Stimulated activated CD8-positive, alpha-beta memory T cell treated with anti-CD3 and anti-CD28 coated beads, Interleukin-15, amount 100 ng/mL, for 24 hours (primary cell): ENCODE results near the gene DTNB.
A peak's percentile ranks its signal among the peaks of the same experiment; 100 is the strongest.

Experiments
- DNase-seq: peaks from one replicate; pipeline ENCODE4 v3.0.0-alpha.2; 2020; ENCODE audit warnings: low read depth

The DTNB gene

DNA sequence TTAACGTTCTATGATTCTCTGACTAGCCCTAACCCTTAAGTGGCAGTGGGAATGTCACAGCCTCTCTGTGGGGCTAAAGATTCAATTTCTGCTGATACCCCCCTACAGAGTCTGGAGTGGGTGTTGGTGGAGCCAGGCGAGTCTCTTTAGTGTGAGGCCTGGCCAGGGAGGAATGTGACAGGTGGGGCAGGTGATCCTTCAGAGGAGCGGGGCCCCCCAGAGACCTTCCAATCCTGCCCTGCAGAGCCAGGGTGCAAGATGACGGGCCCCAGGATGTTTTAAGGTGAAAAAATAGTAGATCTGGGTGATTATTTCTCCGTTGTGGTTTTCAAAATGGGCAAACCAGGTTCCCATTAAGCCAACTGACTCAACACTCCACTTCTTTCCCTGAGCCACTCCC is 303.5 kb downstream of the DTNB start:
- no peak for DNase-seq

DNA sequence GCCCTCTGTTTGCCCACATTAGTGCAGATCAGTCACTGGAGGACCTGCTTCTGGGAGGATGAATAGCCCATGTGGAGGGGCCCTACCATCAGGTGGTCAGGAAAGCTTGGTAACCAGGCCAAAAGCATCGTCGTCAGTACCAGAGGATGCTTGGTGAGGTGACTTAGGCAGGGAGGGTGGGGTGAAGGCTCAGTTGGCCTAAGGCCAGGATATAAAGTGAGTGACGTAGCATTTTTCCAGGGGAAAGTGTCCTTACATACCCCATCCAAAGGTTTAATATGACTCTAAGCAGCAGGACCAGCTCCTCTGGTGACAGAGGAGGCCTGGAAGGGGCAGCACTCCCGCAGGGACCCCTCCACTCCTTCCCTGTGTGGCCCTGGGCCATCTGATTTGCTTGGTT is 303.9 kb downstream of the DTNB start:
- DNase-seq: no peak

DNA sequence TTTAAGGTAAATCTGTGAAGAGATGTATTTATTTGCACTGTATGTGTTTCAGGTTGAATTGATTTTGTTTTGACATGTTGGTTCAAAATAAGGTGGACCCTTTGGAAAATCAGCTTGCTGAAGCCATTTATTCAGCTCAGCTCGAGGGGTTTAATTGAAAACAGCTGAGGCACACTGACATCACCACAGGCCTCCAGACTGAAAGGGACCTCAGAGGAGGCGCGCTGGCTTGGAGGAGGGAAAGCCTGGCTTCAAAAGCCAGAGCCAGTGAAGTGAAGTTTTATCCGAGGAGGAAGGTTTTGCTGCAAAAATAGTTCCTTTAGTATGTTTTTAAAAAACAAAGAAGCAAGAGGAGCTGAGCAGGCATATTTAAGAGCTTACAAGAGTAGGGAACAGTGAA is 304.7 kb downstream of the DTNB start:
- DNase-seq: no peak

DNA sequence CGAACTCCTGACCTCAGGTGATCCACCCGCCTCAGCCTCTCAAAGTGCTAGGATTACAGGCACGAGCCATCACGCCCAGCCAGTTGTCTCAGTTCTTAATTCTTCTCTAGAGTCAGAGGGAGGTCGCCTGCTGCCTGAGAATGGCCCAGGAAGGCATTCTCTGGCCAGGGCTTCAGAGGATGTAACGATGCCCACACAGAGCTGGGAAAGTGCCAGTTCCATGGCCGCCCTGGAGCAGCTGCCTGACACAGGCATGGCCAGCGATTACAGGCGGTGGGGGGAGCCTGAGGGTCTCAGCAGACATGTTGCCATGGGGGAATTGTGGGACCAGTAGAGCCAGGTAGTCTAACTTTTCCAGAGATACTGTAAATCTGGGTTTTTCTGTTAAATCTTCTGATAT is 306.1 kb downstream of the DTNB start:
- no peak for DNase-seq

DNA sequence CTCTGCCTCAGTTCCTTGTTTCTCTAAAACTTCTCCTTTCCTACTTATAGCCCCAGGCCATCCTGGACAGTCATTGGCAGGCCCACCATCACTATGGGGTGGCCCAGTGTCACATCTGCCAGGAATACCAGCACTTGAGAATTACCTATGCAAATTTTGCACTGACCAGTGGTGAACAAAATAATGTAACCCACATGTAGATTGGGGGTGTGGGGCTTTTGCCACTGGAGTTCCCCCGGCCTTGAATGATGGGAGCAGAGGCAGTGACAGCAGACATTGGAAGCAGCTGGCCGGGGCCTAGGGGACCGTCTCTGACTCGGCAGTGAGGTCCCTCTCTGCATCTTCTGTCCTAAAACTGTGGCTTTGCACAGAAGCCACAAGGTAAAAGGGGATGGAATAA is 306.7 kb downstream of the DTNB start:
- no peak for DNase-seq

DNA sequence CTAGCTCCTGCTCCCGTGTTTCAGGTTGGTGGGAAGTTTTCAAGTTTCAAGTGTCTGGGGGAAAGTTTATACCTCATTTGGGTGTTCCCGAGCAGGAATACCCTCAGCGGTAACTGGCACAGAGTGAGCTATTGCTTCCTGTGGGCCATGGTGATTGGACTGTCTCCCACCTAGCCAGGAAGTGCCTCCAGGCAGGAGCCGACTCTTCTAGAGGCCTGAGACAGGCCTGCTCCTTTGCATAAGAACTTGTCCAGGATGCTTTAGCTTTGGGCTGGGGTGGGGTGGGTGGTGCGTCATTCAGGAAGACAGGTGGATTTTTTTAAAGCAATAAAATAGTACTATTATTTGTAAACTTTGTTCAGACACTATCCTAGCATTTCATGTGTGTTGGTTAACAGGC is 308.1 kb downstream of the DTNB start:
- DNase-seq: no peak

DNA sequence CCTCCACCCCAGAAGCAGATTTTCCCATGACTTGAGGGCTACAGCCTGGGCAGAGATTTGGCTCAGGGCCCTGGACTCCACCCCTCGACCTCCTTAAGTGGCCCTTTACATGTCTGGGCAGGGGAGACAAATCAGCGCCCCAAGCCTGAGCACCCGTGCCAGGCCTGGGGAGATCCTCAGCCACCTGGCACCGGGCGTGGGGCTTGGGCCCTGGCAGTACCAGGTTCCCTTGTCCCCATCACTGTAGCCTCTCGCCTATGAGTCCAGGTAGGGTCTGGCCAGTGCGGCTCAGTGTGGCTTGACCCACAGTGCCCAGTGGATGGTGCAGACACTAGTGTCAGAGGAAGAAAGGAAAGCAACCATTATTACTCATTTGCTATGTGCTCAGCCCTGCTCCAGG is 309.6 kb downstream of the DTNB start:
- no peak for DNase-seq

DNA sequence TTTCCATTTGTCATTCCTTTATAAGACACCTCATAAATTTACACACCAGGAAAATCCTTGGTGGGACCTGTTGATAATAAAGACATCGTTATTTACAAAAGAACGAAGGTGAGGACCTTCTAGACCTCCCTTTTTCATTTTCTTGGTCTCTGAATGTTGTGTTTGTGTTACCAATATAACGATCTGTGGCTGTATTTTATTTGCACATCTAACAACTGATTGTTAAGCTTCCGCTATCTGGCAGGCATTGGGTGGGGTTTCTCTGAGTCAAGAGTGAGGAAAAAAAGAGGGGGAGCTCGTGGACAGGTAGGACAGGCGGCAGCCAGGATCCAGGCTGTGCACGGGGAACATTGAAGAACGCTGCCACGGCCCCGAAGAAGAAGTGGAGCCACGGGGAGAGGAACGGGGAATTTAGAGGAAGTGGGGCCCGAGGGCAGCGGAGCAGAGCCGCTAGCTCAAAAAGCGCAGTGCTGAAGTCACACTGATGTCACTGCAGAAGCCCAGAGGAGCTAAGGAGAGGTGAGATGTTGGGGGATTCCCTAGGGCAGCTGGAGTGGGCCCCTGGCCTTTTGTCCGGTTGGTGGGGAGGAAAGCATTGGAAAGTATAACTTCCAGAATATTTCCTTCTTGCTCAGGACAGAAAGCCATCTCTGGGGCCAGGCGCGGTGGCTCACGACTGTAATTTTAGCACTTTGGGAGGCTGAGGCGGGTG is 310.8 kb downstream of the DTNB start:
- no peak for DNase-seq

DNA sequence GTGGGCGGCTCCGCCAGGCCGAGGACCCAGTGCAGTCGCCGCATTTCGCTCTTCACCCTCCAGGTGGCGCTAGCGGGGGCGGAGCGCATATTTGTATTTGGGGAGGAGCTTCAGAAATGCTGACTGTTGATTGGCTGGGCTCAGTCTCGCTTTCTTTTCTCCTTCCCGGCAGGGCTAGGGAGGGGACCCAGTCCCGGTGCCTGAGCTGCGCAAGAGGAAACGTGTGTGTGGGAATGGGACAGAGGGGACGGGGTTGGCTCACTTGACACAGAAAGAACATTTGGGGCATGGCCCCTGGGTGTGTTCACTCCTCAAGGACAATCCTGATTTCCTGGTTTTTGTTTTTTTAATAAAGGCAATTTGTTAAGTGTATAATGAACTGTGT is 311.3 kb downstream of the DTNB start:
- peak; percentile 94 for DNase-seq

DNA sequence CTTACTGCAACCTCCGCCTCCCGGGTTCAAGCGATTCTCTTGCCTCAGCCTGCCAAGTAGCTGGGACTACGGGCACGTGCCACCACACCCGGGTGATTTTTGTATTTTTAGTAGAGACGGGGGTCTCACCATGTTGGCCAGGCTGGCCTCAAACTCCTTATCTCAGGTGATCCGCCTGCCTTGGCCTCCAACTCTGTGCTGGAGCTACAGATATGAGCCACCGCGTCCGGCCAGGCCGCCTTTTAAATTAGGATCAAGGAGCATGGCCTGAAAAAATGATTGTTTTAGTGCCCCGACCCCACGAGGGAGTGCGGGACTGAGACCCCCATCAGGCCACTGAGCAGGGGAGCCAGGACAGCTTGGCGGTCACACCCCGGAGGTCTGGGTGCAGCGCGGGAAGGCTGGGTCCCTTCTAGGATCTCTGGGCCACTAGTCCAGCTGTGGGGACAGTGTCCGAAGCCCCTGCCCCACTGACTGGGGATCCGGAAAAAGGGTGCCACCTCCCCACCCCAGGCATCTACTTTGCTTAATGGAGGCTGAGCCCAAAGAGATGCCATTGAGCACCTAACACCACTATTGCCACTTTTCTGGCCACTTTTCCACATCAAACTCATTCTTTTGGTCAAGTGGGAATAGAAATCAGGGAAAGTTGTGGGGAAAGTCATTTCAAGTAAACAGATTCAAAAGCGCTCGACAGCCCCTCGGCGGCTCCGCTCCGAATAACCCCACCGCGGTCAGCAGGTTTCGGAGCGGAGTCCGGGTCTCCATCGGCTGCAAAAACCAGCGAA is 311.9 kb downstream of the DTNB start:
- DNase-seq: no peak

DNA sequence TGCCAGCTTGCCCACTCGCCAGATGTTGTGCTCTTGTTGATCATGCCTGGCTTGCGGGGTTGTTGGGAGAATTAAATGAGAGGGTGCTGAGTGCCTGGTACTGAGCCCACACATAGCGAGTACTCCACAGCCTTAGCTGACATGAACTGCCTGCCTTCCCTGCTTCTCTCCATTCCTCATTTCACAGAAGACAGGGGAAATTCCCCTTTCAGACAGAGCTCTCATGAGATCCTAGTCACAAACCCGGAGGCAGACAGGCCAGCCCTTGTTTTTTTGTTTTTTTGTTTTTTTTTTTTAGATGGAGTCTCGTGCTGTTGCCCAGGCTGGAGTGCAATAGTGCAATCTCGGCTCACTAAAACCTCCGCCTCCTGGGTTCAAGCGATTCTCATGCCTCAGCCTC is 314.5 kb downstream of the DTNB start:
- DNase-seq: no peak

DNA sequence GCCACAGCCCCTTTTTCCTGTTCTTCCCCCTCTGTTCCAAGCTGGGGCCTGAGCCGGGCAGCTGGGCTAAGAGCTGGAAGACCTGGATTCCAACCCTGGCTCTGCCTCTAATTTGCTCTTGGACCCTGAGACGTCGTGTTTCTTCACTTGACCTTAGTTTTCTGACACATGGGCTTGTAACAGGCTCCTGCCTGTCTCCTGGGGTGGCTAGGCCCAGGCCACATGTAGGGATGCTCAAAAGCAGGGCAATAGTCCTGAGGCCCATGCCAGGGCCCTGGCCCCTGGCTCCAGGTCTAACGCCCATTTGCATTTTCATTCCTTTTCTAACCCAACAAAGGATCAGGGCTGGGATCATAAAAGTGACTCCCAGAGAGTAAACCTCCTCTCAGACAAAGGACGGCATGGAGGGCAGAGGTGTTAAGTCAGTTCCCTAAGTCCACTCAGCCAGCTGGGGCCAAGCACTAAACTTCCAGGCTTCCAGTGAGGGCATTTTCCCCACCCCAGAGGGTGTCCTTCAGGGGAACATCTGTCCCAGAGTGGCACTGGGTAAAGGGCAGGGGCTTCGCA is 315.0 kb downstream of the DTNB start:
- no peak for DNase-seq

DNA sequence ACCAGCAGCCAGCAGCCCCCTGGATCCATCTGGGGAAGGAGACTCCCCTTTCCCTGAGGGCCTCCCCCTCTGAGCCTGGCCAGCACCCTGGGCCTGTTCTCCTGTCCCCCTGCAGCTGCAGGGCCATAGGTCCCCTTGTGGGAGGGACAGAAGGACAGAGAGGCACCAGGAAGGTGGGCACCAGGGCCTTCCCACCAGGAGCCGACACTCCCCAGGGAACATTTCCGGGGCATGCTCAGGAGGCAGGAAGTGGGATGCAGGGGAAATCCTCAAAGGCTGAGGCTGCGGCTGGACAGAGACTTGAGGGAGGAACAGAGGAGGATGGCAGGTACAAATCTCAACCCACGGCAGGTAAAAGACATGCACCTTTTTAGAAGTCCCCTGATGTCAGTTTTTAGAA is 317.3 kb downstream of the DTNB start:
- DNase-seq: no peak

DNA sequence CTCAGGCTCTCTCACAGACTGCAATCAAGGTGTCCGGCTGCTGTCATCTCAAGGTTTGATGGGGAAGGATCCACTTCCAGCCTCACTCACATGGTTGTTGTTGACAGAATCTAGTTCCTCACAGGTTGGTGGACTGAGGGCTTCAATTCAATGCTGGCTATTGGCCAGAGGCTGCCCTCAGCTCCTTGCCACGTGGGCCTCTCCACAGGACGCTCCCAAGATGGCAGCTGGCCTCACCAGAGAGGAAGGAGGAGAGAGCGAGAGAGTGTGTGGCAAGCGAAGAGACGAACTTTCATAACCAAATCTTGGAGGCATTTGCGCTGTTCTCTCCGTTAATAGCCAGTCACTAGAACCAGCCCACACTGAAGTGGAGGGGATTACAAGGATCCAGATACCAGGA is 318.1 kb downstream of the DTNB start:
- DNase-seq: no peak

DNA sequence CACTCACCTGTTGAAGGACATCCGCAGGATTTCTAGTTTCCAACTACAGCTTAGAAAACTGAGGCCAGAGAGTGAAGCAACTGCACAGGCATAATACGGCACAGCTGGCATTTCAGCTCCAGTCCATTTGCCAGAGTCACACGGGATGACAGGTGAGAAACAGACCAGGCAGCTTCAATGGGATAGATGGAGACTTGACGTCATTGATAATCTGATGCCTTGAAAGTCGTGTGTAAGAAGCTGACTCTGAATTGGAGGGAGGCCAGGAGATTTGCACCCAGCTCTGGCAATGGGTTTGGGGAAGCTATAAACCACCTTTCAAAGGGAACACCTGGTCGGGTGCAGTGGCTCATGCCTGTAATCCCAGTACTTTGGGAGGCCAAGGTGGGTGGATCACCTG is 319.3 kb downstream of the DTNB start:
- DNase-seq: no peak

DNA sequence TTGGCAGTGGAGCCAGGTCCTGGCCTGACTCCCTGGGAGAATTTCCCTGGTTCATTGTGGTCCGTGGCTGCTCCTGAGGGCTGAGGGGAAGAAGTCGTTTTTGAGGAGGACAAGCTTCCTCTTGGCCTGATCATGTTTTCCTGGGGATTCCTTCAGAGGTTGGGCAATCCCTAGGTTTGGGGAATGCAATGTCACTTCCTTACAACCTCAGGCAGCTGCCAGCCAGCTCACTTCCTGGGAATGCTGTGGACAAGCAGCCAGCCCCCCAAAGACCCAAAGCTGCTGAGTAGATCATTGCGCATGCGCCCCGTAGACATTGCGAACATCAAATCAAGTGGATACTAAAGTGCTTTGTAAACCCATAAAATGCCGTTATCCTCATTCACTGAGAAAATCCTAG is 324.0 kb downstream of the DTNB start:
- DNase-seq: no peak

DNA sequence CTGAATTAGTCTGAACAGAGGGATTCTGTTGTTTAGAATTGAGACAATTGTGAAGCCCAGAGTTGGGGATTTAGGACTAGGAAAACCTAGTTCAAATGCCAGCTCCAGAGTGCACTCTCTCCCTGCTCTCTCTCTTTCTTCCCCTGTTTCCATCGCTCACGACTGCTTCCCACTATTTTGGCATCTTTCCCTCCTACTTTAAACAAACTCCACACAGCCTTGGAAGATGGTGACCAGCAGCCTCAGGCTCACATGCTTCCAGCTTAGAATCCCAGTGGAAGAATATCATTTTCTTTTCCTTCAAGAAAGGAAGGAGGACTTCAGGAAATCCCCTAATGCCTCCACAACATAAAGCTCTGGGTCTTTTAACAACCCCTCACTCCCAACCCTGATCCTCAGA is 325.5 kb downstream of the DTNB start:
- no peak for DNase-seq

DNA sequence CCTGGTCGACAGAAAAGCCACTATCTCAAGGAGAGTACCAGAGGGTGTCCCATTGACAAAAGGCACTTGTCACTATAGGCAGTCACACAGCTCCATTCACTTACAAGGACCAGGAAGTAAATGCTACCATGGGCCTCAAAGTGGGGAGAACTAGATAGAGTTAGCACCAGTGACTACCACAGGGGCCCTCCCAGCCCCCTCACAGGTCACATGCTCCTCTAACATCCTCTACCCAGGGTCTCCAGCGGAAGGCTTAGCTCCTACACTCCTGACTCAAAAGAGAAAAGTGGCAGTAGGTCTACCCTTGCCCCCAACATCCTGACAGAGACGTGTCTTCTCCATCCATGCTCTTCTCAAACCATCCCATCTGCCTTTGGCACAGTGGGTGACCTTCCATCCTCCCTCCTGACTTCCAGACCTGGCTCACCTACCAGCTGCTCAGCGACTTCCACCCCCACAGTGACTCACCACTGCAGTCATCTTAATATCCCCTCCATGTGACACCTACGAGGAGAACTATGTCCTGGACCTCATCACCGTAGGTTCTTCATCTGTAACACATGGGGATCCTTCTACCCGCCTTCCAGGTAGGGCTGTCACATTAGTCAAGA is 326.1 kb downstream of the DTNB start:
- no peak for DNase-seq

DNA sequence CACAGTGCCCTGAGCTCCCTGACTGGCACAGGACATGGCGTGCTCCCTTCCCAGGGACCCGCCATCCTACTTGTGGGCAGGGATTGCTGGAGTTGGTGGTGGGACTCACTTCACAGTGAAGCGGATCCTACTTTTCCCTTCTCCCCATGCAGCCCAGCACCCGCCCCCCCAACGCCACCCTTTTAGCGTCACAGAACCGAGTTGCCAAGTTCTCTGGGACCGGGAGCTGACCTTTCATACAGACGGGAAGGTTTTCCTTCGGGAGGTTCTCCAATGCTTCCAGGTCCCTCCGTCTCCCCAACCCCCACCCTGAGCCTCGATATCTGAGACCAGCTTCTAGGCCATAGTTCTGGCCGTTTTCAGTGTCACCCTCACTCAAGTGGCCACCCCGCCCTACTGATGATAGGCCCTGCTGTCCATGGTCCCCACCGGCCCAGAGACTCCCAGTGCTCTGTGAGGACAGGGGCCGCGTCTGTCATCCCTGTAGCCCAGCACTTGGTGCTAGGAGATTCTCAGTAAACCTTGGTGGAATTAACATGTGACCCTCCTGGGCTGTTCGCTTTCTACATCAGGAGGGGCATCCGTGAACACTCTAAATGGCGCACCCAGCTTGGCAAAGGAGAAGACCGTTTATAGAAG is 330.1 kb downstream of the DTNB start:
- no peak for DNase-seq

DNA sequence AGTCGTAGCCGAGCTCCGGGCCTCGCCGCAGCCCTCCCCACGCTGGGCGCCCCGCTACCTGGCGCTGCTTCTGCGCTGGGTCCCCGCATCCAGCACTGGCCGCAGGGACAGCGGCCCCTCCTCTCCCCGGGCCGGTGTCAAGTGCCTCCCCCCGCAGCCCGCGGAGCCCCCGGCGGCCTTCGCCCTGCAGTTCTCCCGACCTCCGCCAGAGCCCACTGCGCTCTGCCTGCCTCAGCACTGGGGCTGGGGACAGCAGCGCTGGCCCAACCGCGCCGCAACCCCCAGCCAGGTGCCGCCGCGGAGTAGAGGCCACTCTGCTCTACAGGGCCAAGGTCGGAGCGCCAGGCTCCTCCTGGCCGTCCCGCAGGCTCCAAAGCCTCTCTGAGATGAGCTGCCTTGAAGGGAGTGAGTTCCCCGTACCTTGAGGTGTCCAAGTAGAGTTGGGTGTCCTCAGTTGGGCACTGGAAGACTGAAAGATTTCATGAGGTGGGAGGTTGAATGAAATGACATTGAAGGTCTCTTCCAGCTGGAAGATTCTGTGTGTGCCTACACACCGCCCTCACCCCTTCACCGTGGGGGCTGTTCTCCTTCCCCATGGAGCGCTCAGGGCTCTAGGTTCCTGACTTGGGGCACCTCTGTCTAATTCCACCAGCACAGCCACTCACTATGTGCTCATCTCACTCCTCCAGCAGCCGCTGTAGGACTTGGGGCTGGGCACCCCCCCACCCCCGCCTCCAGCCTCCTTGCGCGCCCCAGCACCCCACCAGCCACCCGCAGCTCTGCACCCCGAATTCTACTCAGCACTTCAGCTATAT is 330.8 kb downstream of the DTNB start:
- peak; percentile 58 for DNase-seq

DNA sequence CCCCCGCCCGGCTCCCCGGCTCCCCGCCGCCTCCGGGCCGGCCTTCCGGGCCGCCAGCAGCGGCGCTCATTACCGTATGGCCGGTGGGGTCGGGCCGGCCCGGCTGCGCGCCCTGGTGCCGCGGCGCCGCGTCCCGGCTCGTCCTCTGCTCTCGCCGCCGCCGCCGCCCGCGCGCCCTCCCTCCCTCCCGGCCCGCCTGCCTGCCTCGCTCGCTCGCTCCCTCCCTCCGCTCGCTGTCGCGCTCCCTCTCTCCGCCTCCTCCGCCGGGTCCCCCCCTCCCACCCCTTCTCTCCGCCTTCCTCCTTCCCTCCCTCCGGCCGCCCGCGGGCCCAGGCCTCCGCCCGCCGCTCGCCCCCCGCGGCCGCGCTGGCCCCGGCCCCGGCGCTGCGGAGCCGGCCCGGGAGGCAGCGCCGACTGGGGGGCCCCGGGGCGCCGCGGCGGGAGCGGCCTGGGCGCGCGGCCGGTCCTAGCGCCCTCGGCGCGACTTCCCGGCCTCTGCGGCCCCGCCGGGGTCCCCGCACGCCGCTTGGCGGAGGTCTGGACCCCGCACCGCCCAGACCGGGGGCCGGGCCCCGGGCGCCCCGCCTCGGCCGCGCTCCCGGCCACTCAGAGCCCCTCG is 331.5 kb downstream of the DTNB start, which contains the start of gene DNMT3A:
DNMT3A (minus strand) TSS at position 173 of the 619 bp plus-strand sequence. CDS start 27,941 bp downstream, outside the sequence.
- DNase-seq: no peak
